ENCODE measurements around the gene NUCB2. TPM values are rescaled to one million over a fixed set of nuclear protein-coding genes. Genes with fewer than 3 reads are reported as not detected.
"Not testable (repeated sequence)": the region's sequence is repeated elsewhere in the genome, so short reads cannot be mapped to it uniquely, and the experiment has no call there.

Gene NUCB2
- total RNA-seq, 1 experiment from 2014 or later: 87.9 TPM

DNA sequence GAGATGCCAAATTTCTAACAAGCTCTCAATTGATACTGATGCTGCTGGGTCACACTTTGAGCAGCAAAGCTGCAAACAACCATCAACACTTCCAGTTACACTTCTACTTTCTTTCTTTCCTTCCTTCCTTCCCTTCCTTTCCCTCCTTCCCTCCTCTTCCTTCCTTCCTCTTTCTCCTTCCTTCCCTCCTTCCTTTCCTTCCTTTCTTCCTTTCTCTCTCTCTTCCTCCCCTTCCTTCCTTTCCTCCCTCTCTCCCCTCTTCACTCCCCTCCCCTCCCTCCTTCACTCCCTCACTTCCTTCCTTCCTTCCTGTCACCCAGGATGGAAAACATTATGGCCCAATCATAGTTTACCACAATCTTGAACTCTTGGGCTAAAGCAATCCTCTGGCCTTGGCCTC lies 35.8 kb upstream of the NUCB2 start:
- Histone ChIP-seq H3K27me3 (ENCODE audit: low read length) (no peaks in the 10 kb centered on the region), H3K79me2 (ENCODE audit: low read length) (no peaks in the 10 kb centered on the region), H3K4me1 (ENCODE audit: low read length) (no peaks in the 10 kb centered on the region), H3K9ac (ENCODE audit: low read length) (no peak overlapping the region), H3K4me2 (ENCODE audit: low read depth, low read length, poor library complexity, severe bottlenecking) (no peak overlapping the region), H3K9me3 (ENCODE audit: low read length) (no peaks in the 10 kb centered on the region), H4K20me1 (ENCODE audit: insufficient read depth, low read depth, low read length) (no peaks in the 10 kb centered on the region), H3K9me2 (replicated peaks; ENCODE audit: insufficient read depth, low read length) (no peaks in the 10 kb centered on the region), H3K4me3 (ENCODE audit: low read length) (no peak overlapping the region), H3K36me3 (ENCODE audit: insufficient read depth, low read length) (no peaks in the 10 kb centered on the region), H2AFZ (ENCODE audit: low read length) (no peak overlapping the region), H3K27ac (ENCODE audit: low read length) (no peak overlapping the region)
- DNase-seq: no peak

- not testable (repeated sequence) for H3K4me2 ChIP-seq (ENCODE audit: low read depth, low read length, poor library complexity, severe bottlenecking); H3K9me2 ChIP-seq (replicated peaks; ENCODE audit: insufficient read depth, low read length); H3K9me3 ChIP-seq (ENCODE audit: low read length); H3K27ac ChIP-seq (ENCODE audit: low read length); H2AFZ ChIP-seq (ENCODE audit: low read length); H3K4me1 ChIP-seq (ENCODE audit: low read length); H3K79me2 ChIP-seq (ENCODE audit: low read length); H3K9ac ChIP-seq (ENCODE audit: low read length); H3K36me3 ChIP-seq (ENCODE audit: insufficient read depth, low read length); H3K4me3 ChIP-seq (ENCODE audit: low read length); H4K20me1 ChIP-seq (ENCODE audit: insufficient read depth, low read depth, low read length); DNase-seq; H3K27me3 ChIP-seq (ENCODE audit: low read length)
These were observed 33.6 kb upstream of the NUCB2 start for GRCh38 chr11:17242954-17243353.

DNA sequence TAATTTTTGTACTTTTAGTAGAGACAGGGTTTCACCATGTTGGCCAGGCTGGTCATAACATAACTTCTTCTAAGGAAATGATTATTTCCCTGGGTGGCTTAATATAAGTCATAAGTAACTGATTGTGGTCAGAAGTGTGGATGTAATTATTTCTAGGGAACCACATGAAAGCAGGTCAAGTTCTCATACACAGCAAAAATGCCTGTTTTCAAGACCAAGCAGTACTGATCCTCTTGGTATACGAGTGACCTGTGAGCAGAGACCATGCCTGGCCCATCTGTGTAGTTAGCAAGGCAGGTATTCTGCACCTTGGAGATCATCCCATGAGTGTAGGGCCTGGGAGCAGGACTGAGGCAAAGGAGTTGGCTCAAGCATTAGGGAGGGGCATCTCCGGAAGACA lies 32.5 kb upstream of the NUCB2 start:
- Histone ChIP-seq H3K9me3 (ENCODE audit: low read length) (no peaks in the 10 kb centered on the region), H3K4me2 (ENCODE audit: low read depth, low read length, poor library complexity, severe bottlenecking) (no peak overlapping the region), H3K9me2 (replicated peaks; ENCODE audit: insufficient read depth, low read length) (no peaks in the 10 kb centered on the region), H3K4me1 (ENCODE audit: low read length) (no peaks in the 10 kb centered on the region), H3K4me3 (ENCODE audit: low read length) (no peak overlapping the region), H3K79me2 (ENCODE audit: low read length) (no peaks in the 10 kb centered on the region), H4K20me1 (ENCODE audit: insufficient read depth, low read depth, low read length) (no peaks in the 10 kb centered on the region), H3K36me3 (ENCODE audit: insufficient read depth, low read length) (no peaks in the 10 kb centered on the region), H3K9ac (ENCODE audit: low read length) (no peak overlapping the region), H2AFZ (ENCODE audit: low read length) (no peak overlapping the region), H3K27ac (ENCODE audit: low read length) (no peak overlapping the region), H3K27me3 (ENCODE audit: low read length) (no peaks in the 10 kb centered on the region)
- DNase-seq: no peak

DNA sequence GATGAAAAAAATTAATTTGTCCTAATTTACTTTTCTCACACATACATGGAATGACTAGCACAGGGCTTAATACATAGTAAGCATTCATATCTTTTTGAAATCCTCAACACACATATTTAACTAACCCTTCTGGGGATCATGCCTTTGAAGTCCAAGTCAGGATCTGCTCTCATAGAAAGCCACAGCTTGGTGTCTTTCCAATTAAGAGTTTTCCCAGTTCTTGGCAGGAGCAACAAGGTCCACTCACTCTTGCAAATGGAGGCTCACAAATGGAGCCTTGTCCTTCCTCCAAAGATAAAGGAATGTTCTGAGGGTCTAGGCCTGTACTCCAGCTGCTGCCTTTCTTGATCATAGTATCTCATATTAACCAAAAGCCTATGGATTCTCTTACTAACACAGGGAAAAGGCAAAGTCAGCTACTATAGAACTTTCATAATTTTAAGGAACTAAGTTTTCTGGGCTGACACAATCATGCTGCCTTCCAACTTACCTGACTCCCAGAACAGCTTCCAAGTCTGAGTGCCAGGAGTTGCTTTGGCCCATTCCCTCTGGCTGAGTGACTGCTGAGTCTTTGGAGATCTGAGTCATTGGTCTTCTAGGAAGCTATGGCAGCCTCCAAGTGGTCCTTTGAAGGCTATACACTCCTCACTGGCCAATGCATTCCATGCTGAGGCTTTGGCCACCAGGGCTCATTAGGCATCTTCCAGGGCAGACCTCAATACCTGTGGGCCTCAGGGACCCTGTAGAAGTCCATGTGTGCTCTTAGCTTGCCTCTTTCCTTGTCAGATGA lies 25.8 kb upstream of the NUCB2 start:
- H3K9ac ChIP-seq (ENCODE audit: low read length): no peak overlapping the region
- H3K27me3 ChIP-seq (ENCODE audit: low read length): no peaks in the 10 kb centered on the region
- H4K20me1 ChIP-seq (ENCODE audit: insufficient read depth, low read depth, low read length): no peaks in the 10 kb centered on the region
- no peak overlapping the region for H3K27ac ChIP-seq (ENCODE audit: low read length)
- no peaks in the 10 kb centered on the region for H3K4me1 ChIP-seq (ENCODE audit: low read length)
- no peaks in the 10 kb centered on the region for H3K9me3 ChIP-seq (ENCODE audit: low read length)
- H3K4me3 ChIP-seq (ENCODE audit: low read length): no peak overlapping the region
- H3K36me3 ChIP-seq (ENCODE audit: insufficient read depth, low read length): no peaks in the 10 kb centered on the region
- no peak for DNase-seq
- H3K79me2 ChIP-seq (ENCODE audit: low read length): no peaks in the 10 kb centered on the region
- H2AFZ ChIP-seq (ENCODE audit: low read length): no peak overlapping the region
- H3K9me2 ChIP-seq (replicated peaks; ENCODE audit: insufficient read depth, low read length): no peaks in the 10 kb centered on the region
- H3K4me2 ChIP-seq (ENCODE audit: low read depth, low read length, poor library complexity, severe bottlenecking): no peak overlapping the region

GRCh38 chr11:17252704-17253103 lies 23.8 kb upstream of the NUCB2 start:
- no peaks in the 10 kb centered on the region for H4K20me1 ChIP-seq (ENCODE audit: insufficient read depth, low read depth, low read length)
- H3K9me3 ChIP-seq (ENCODE audit: low read length): no peaks in the 10 kb centered on the region
- H3K36me3 ChIP-seq (ENCODE audit: insufficient read depth, low read length): no peaks in the 10 kb centered on the region
- no peak overlapping the region for H3K9ac ChIP-seq (ENCODE audit: low read length)
- no peak overlapping the region for H3K27ac ChIP-seq (ENCODE audit: low read length)
- H3K9me2 ChIP-seq (replicated peaks; ENCODE audit: insufficient read depth, low read length): no peaks in the 10 kb centered on the region
- H3K4me1 ChIP-seq (ENCODE audit: low read length): no peaks in the 10 kb centered on the region
- no peak overlapping the region for H3K4me2 ChIP-seq (ENCODE audit: low read depth, low read length, poor library complexity, severe bottlenecking)
- DNase-seq: no peak
- no peaks in the 10 kb centered on the region for H3K27me3 ChIP-seq (ENCODE audit: low read length)
- no peak overlapping the region for H3K4me3 ChIP-seq (ENCODE audit: low read length)
- H2AFZ ChIP-seq (ENCODE audit: low read length): no peak overlapping the region
- H3K79me2 ChIP-seq (ENCODE audit: low read length): no peaks in the 10 kb centered on the region

DNA sequence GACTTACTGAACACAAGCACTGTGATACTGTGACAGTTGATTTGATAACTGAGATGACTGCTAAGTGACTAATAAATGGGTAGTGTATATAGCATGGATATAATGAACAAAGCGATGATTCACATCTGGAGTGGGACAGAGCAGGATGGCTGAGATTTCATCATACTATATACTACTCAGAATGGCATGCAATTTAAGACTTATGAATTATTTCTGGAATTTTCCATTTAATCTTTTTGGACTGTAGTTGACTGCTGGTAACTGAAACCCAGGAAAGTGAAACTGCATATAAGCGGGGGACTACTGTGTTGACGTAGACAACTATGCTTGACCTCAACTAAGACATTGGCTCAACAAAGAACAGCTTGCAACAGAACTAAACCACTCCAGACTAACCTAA lies 20.0 kb upstream of the NUCB2 start:
- H3K4me2 ChIP-seq (ENCODE audit: low read depth, low read length, poor library complexity, severe bottlenecking): no peak overlapping the region
- no peak overlapping the region for H3K4me3 ChIP-seq (ENCODE audit: low read length)
- H2AFZ ChIP-seq (ENCODE audit: low read length): no peak overlapping the region

GRCh38 chr11:17257196-17257595 lies 19.3 kb upstream of the NUCB2 start:
- no peak overlapping the region for H2AFZ ChIP-seq (ENCODE audit: low read length)
- H3K27ac ChIP-seq (ENCODE audit: low read length): no peak overlapping the region
- H3K4me3 ChIP-seq (ENCODE audit: low read length): no peak overlapping the region
- no peak overlapping the region for H3K4me2 ChIP-seq (ENCODE audit: low read depth, low read length, poor library complexity, severe bottlenecking)
- H3K4me1 ChIP-seq (ENCODE audit: low read length): no peaks in the 10 kb centered on the region
- H4K20me1 ChIP-seq (ENCODE audit: insufficient read depth, low read depth, low read length): no peaks in the 10 kb centered on the region
- peak; percentile 47 for DNase-seq
- H3K36me3 ChIP-seq (ENCODE audit: insufficient read depth, low read length): no peaks in the 10 kb centered on the region
- no peaks in the 10 kb centered on the region for H3K79me2 ChIP-seq (ENCODE audit: low read length)
- H3K9ac ChIP-seq (ENCODE audit: low read length): no peak overlapping the region
- H3K27me3 ChIP-seq (ENCODE audit: low read length): no peaks in the 10 kb centered on the region
- H3K9me3 ChIP-seq (ENCODE audit: low read length): no peaks in the 10 kb centered on the region
- H3K9me2 ChIP-seq (replicated peaks; ENCODE audit: insufficient read depth, low read length): no peaks in the 10 kb centered on the region

More for the DNA sequence above, 20.0 kb upstream of the NUCB2 start:
- no peaks in the 10 kb centered on the region for H3K79me2 ChIP-seq (ENCODE audit: low read length)
- no peaks in the 10 kb centered on the region for H3K36me3 ChIP-seq (ENCODE audit: insufficient read depth, low read length)
- H4K20me1 ChIP-seq (ENCODE audit: insufficient read depth, low read depth, low read length): no peaks in the 10 kb centered on the region
- H3K9ac ChIP-seq (ENCODE audit: low read length): no peak overlapping the region
- H3K27ac ChIP-seq (ENCODE audit: low read length): no peak overlapping the region
- H3K27me3 ChIP-seq (ENCODE audit: low read length): no peaks in the 10 kb centered on the region
- H3K4me1 ChIP-seq (ENCODE audit: low read length): no peaks in the 10 kb centered on the region
- H3K9me2 ChIP-seq (replicated peaks; ENCODE audit: insufficient read depth, low read length): no peaks in the 10 kb centered on the region
- H3K9me3 ChIP-seq (ENCODE audit: low read length): no peaks in the 10 kb centered on the region
- DNase-seq: no peak

GRCh38 chr11:17258670-17259069 lies 17.9 kb upstream of the NUCB2 start:
- Histone ChIP-seq H3K9me3 (ENCODE audit: low read length) (no peaks in the 10 kb centered on the region), H3K9ac (ENCODE audit: low read length) (no peak overlapping the region), H3K4me2 (ENCODE audit: low read depth, low read length, poor library complexity, severe bottlenecking) (no peak overlapping the region), H3K9me2 (replicated peaks; ENCODE audit: insufficient read depth, low read length) (no peaks in the 10 kb centered on the region), H3K27ac (ENCODE audit: low read length) (no peak overlapping the region), H3K4me3 (ENCODE audit: low read length) (no peak overlapping the region), H2AFZ (ENCODE audit: low read length) (no peak overlapping the region), H3K79me2 (ENCODE audit: low read length) (no peaks in the 10 kb centered on the region), H3K27me3 (ENCODE audit: low read length) (no peaks in the 10 kb centered on the region), H3K4me1 (ENCODE audit: low read length) (no peaks in the 10 kb centered on the region), H3K36me3 (ENCODE audit: insufficient read depth, low read length) (no peaks in the 10 kb centered on the region), H4K20me1 (ENCODE audit: insufficient read depth, low read depth, low read length) (no peaks in the 10 kb centered on the region)
- no peak for DNase-seq
